Neutrophil (primary cell): ENCODE measurements around the gene RNPC3.
A peak's percentile ranks its signal among the peaks of the same experiment; 100 is the strongest.

ENCODE experiments used
- H3K27ac ChIP-seq: fragments of 200-600 bp; sonication (generic); 2 replicates; pipeline ENCODE4 v1.5.1; 2016; ENCODE audit warnings: mild to moderate bottlenecking, moderate library complexity
- H3K27me3 ChIP-seq: fragments of 200-600 bp; sonication (generic); 2 replicates; pipeline ENCODE4 v1.6.0; 2016; ENCODE audit warnings: mild to moderate bottlenecking
- H3K36me3 ChIP-seq: fragments of 200-600 bp; sonication (generic); 2 replicates; pipeline ENCODE4 v1.5.1; 2017
- H3K4me1 ChIP-seq, 2 experiments: fragments of 200-600 bp in 1 of 2; sonication (generic) in 1 of 2; 1 replicate in 1 of 2; 2 replicates in 1 of 2; pipeline versions ENCODE4 v1.5.1 to v1.6.1; 2013 to 2016; ENCODE audit warnings: low read depth in 1 of 2, low read length in 1 of 2, mild to moderate bottlenecking in 1 of 2, moderate library complexity in 1 of 2; ENCODE audit not compliant: control insufficient read depth in 1 of 2, insufficient read depth in 1 of 2
- H3K4me3 ChIP-seq, 2 experiments: fragments of 200-600 bp in 1 of 2; sonication (generic) in 1 of 2; 1 replicate in 1 of 2; 2 replicates in 1 of 2; pipeline ENCODE4 v1.5.1; 2013 to 2016; ENCODE audit warnings: low read depth in 1 of 2, low read length in 1 of 2, mild to moderate bottlenecking in 1 of 2, moderate library complexity in 1 of 2
- H3K9me3 ChIP-seq: fragments of 200-600 bp; sonication (generic); 2 replicates; pipeline ENCODE4 v1.5.1; 2016
- TF ChIP-seq, protein P1 (sequence below): fragments of 200-600 bp; sonication (generic); IDR thresholded peaks from 2 replicates; pipeline ENCODE4 v1.5.1; 2016; ENCODE audit warnings: antibody characterized with exemption

RNPC3 gene

DNA sequence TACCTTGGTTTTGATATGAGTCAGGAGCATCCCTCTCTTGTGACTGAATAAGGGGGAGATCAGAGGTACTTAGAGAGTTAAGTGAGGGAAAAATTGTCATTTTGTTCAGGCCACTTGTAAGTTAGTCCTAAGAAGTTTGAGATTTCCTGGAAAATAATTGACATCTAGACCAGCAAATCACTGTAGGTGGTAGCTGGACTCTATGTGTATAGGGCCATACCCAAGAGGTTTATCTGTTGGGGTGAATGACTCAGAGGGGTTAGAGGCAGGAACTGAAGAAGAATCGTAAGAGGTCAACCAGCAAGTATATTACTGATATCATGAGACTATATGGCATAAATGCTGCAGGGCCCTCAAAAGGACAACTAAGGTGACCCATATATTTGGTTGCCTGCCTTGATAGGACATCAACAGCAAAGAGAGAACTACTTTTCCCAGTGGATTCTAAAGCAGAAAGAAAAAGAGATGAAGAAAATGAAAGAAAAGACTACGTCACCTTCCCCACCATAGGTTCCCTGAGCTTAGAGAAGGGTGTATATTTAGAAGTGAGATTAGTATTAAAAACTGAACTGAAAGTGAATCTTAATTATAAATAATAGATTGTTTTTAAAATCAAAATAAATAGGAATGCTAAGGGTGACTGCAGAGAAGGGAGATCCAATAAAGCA is 8.0 kb upstream of the RNPC3 start:
- Histone ChIP-seq H3K36me3 (no peaks in the 10 kb centered on the region), H3K4me1 (no peaks in the 10 kb centered on the region), H3K9me3 (no peaks in the 10 kb centered on the region), H3K27me3 (no peaks in the 10 kb centered on the region), H3K4me3 (no peak overlapping the region), H3K27ac (no peak overlapping the region)
- TF ChIP-seq, protein P1, sequence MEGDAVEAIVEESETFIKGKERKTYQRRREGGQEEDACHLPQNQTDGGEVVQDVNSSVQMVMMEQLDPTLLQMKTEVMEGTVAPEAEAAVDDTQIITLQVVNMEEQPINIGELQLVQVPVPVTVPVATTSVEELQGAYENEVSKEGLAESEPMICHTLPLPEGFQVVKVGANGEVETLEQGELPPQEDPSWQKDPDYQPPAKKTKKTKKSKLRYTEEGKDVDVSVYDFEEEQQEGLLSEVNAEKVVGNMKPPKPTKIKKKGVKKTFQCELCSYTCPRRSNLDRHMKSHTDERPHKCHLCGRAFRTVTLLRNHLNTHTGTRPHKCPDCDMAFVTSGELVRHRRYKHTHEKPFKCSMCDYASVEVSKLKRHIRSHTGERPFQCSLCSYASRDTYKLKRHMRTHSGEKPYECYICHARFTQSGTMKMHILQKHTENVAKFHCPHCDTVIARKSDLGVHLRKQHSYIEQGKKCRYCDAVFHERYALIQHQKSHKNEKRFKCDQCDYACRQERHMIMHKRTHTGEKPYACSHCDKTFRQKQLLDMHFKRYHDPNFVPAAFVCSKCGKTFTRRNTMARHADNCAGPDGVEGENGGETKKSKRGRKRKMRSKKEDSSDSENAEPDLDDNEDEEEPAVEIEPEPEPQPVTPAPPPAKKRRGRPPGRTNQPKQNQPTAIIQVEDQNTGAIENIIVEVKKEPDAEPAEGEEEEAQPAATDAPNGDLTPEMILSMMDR, result no peak

DNA sequence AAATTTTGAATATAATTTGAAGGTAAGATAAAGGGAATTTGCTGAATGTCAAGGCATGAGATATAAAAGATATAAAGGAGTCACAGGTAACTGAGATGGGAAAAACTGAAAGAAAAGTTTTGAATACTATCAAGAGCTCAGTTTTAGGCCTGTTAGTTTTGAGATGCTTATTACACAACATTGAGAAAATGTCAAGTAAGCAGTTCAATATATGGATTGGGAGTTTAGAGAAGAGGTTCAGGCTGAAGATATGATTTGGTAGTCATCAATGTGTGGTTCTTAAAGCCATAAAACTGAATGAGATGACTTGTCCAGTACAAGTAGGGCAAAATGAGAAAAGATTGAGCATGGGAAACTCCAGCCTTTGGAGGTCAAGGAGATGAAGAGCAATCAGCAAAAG is 4.7 kb upstream of the RNPC3 start:
- H3K27me3 ChIP-seq, result peaks cover 4% of the 10 kb centered on the region

DNA sequence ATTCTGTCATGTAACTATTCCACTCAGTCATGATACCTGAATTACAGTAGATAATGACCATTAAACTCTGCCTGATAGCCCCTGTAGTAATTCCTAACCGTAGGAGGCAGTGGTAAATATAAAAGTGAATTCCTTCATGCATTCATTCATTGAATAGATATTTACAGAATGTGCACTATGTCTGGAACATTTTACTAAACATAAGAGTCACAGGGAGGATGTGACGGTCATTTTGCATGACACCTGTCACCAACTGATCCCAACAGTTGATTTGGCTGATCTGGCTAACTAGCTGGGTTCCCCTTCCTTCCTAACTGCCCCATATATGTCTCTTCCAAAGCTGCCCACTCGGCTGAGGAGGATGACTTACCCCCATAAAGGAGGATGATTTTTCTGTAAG is 2.2 kb upstream of the RNPC3 start:
- Histone ChIP-seq H3K27ac (no peak overlapping the region), H3K9me3 (no peaks in the 10 kb centered on the region), H3K4me1 (peaks cover 26 to 30% of the 10 kb centered on the region in 2 experiments), H3K27me3 (peaks cover 4% of the 10 kb centered on the region), H3K36me3 (peaks cover 4% of the 10 kb centered on the region), H3K4me3 (no peak overlapping the region)
- TF ChIP-seq, protein P1, result no peak

More for the DNA sequence above, 4.7 kb upstream of the RNPC3 start:
- H3K4me1 ChIP-seq, result peaks cover 5 to 6% of the 10 kb centered on the region in 2 experiments
- TF ChIP-seq, protein P1, result no peak
- H3K9me3 ChIP-seq, result no peaks in the 10 kb centered on the region
- H3K4me3 ChIP-seq, result no peak overlapping the region
- no peak overlapping the region for H3K27ac ChIP-seq
- no peaks in the 10 kb centered on the region for H3K36me3 ChIP-seq

DNA sequence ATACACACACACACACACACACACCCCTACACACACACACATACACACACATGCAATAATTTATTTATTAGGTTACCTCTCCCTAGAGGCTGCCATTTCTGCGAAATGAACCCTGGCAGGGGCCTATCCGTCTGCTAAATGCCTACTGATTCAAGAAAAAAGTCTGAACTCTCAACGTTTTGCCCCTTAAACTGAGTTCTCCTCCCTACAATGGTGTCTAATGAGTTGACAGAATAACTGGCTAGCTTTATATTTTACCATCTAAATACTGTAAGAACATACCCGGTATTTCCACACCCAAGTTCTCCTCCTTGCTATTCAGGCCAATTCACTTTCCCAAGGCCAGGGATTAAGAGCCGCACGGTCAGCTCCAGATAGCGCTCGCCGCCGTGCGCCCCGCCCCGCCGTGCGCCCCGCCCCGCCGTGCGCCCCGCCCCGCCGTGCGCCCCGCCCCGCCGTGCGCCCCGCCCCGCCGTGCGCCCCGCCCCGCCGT is 339 bp upstream of the RNPC3 start:
- H3K27me3 ChIP-seq, result peaks cover 4% of the 10 kb centered on the region
- H3K4me1 ChIP-seq, result peaks cover 32% of the 10 kb centered on the region in 2 experiments
- H3K9me3 ChIP-seq, result no peaks in the 10 kb centered on the region
- TF ChIP-seq, protein P1, result no peak
- H3K4me3 ChIP-seq, result peak overlapping the region; percentile 56 to 77
- peaks cover 15% of the 10 kb centered on the region for H3K36me3 ChIP-seq
- peak overlapping the region; percentile 95 for H3K27ac ChIP-seq

DNA sequence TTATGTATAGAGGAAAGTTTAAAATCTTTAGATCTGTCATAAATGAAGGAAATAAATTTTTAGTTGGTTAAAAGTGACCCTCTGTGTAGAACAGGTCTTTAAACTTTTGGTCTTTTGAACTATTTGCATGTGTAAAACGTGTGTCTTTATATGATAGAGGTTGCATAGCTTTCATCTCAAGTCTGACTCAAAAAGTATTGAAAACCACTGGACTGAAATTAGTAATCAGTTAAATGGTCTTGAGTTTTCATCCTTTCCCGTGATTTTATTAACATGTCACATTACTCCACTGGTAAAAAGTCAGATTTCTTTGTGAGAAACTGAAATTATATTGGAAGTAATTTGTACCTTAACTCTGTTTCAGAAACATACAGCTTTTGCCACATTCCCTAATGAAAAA is 1.8 kb downstream of the RNPC3 start:
- Histone ChIP-seq H3K36me3 (peaks cover 15% of the 10 kb centered on the region), H3K27ac (no peak overlapping the region), H3K9me3 (no peaks in the 10 kb centered on the region), H3K4me3 (no peak overlapping the region), H3K4me1 (peaks cover 32% of the 10 kb centered on the region in 2 experiments), H3K27me3 (peaks cover 4% of the 10 kb centered on the region)
- TF ChIP-seq, protein P1, result no peak
